Measurements from ENCODE around the gene C12orf56.
"Not testable (repeated sequence)": the region's sequence is repeated elsewhere in the genome, so short reads cannot be mapped to it uniquely, and the experiment has no call there.

The C12orf56 gene

GRCh38 chr12:64319540-64320225, 70.9 kb downstream of the C12orf56 start:
- DNase-seq (ENCODE audit: extremely low read depth in 1 of 2, low read depth in 1 of 2) = not testable (repeated sequence)

GRCh38 chr12:64318605-64319004, 72.0 kb downstream of the C12orf56 start:
- no peak for DNase-seq (ENCODE audit: extremely low read depth in 1 of 2, low read depth in 1 of 2)

- DNase-seq (ENCODE audit: extremely low read depth in 1 of 2, low read depth in 1 of 2) = no peak
These were observed 78.7 kb downstream of the C12orf56 start for GRCh38 chr12:64311877-64312276.

GRCh38 chr12:64304571-64304970, 86.0 kb downstream of the C12orf56 start:
- DNase-seq (ENCODE audit: extremely low read depth in 1 of 2, low read depth in 1 of 2) = no peak

GRCh38 chr12:64299628-64300027, 90.9 kb downstream of the C12orf56 start:
- no peak for DNase-seq (ENCODE audit: extremely low read depth in 1 of 2, low read depth in 1 of 2)

GRCh38 chr12:64296301-64296700, 94.3 kb downstream of the C12orf56 start:
- no peak for DNase-seq (ENCODE audit: extremely low read depth in 1 of 2, low read depth in 1 of 2)

- DNase-seq (ENCODE audit: extremely low read depth in 1 of 2, low read depth in 1 of 2) = no peak
These were observed 96.7 kb downstream of the C12orf56 start for GRCh38 chr12:64293654-64294364.

- not testable (repeated sequence) for DNase-seq (ENCODE audit: extremely low read depth in 1 of 2, low read depth in 1 of 2)
These were observed 97.4 kb downstream of the C12orf56 start for GRCh38 chr12:64293174-64293573.

GRCh38 chr12:64286521-64286920, 104.0 kb downstream of the C12orf56 start:
- no peak for DNase-seq (ENCODE audit: extremely low read depth in 1 of 2, low read depth in 1 of 2)

- no peak for DNase-seq (ENCODE audit: extremely low read depth in 1 of 2, low read depth in 1 of 2)
These were observed 106.3 kb downstream of the C12orf56 start for GRCh38 chr12:64284256-64284655.

- no peak for DNase-seq (ENCODE audit: extremely low read depth in 1 of 2, low read depth in 1 of 2)
These were observed 112.1 kb downstream of the C12orf56 start for GRCh38 chr12:64278421-64278820.

GRCh38 chr12:64273527-64274403, 116.8 kb downstream of the C12orf56 start:
- no peak for DNase-seq (ENCODE audit: extremely low read depth in 1 of 2, low read depth in 1 of 2)

GRCh38 chr12:64270411-64270810, 120.1 kb downstream of the C12orf56 start:
- no peak for DNase-seq (ENCODE audit: extremely low read depth in 1 of 2, low read depth in 1 of 2)

GRCh38 chr12:64269161-64269560, 121.4 kb downstream of the C12orf56 start:
- DNase-seq (ENCODE audit: extremely low read depth in 1 of 2, low read depth in 1 of 2) = no peak

- DNase-seq (ENCODE audit: extremely low read depth in 1 of 2, low read depth in 1 of 2) = no peak
These were observed 122.1 kb downstream of the C12orf56 start for GRCh38 chr12:64268409-64268808.

- DNase-seq (ENCODE audit: extremely low read depth in 1 of 2, low read depth in 1 of 2) = no peak
These were observed 124.7 kb downstream of the C12orf56 start for GRCh38 chr12:64265839-64266238.

GRCh38 chr12:64261813-64262212, 128.7 kb downstream of the C12orf56 start:
- no peak for DNase-seq (ENCODE audit: extremely low read depth in 1 of 2, low read depth in 1 of 2)

GRCh38 chr12:64258576-64258975, 132.0 kb downstream of the C12orf56 start:
- DNase-seq (ENCODE audit: extremely low read depth in 1 of 2, low read depth in 1 of 2) = no peak

GRCh38 chr12:64256166-64256800, 134.3 kb downstream of the C12orf56 start:
- no peak for DNase-seq (ENCODE audit: extremely low read depth in 1 of 2, low read depth in 1 of 2)

- no peak for DNase-seq (ENCODE audit: extremely low read depth in 1 of 2, low read depth in 1 of 2)
These were observed 135.3 kb downstream of the C12orf56 start for GRCh38 chr12:64255249-64255648.

GRCh38 chr12:64253356-64253755, 137.2 kb downstream of the C12orf56 start:
- DNase-seq (ENCODE audit: extremely low read depth in 1 of 2, low read depth in 1 of 2) = no peak
